HG02610 (cell line): ENCODE measurements around the gene NDUFA11.
A peak's percentile ranks its signal among the peaks of the same experiment; 100 is the strongest.

Experiments used
- ATAC-seq: cut with Tn5 transposase; IDR thresholded peaks from one replicate; pipeline ENCODE4 v1.9.1; 2021; ENCODE audit warnings: mild to moderate bottlenecking, moderate library complexity; ENCODE audit not compliant: unreplicated experiment

Gene NDUFA11

DNA sequence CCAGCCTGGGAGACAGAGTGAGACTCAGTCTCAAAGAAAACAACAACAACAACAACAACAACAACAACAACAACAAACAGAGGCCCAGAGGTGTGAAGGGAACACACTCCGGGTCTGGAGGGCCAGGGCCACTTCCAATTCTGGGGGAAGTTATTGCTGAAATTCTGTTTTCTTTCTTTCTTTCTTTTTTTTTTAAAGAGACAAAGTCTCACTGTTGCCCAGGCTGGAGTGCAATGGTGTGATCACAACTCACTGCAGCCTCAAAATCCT, 7.0 kb upstream of the NDUFA11 start:
- no peak for ATAC-seq

DNA sequence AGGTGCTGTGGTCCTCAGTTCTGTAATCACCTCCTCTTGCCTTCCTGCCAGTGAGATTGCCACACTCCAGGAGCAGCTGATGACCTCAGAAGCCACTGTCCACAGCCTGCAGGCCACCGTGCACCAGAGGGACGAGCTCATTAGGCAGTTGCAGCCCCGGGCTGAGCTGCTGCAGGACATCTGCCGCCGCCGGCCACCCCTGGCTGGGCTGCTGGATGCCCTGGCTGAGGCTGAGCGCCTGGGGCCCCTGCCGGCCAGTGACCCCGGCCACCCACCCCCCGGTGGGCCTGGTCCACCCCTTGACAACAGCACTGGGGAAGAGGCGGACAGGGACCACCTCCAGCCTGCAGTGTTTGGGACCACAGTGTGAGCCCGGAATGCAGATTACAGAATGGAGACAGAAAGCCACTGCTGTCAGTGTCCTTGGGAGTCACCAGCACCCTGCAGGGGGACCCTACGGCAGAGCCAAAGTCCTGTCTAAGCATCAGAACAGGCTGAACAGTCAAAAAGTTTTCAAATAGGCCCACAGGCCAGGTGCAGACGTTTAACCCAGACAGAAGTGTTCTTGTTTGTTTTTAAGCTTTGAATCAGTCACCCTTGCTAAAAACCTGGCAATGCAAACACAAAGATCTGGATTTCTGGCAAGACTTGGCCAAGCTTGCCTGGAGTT, 5.3 kb upstream of the NDUFA11 start:
- ATAC-seq = no peak

DNA sequence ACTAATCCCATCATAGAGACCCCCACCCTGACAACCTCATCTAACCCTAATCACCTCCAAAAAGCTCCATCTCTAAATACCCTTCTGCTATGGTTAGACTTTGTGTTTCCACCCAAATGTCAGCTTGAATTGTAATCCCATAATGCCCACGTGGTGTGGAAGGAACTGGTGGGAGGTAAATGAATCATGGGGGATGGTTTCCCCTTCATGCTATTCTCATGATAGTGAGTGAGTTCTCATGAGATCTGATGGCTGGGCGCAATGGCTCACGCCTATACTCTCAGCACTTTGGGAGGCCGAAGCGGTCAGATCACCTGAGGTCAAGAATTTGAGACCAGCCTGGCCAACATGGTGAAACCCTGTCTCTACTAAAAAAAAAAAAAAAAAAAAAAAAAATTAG, 3.7 kb upstream of the NDUFA11 start:
- ATAC-seq = no peak

DNA sequence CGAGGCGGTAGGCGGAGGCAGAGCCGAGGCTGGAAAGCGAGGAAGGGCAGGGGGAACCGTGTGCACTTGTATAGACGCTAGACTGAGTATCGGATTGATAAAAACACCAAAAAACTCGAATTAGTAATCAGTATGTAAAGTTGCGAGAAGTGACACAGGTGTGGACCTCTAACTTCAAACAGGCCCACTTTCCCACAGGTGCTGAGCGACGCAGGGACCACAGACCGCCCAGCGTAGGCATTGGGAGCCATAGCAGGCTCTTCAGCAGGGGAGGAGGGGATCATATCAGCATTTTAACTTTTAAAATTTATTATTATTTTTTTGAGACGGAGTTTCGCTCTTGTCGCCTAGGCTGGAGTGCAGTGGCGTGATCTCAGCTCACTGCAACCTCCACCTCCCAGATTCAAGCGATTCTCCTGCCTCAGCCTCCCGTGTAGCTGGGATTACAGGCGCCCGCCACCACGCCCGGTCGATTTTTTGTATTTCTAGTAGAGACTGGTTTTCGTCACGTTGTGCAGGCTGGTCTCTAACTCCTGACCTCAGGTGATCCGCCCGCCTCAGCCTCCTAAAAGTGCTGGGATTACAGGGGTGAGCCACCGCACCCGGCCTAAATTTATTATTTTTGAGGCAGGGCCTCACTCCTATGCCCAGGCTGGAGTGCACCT, 1.7 kb upstream of the NDUFA11 start:
- no peak for ATAC-seq

DNA sequence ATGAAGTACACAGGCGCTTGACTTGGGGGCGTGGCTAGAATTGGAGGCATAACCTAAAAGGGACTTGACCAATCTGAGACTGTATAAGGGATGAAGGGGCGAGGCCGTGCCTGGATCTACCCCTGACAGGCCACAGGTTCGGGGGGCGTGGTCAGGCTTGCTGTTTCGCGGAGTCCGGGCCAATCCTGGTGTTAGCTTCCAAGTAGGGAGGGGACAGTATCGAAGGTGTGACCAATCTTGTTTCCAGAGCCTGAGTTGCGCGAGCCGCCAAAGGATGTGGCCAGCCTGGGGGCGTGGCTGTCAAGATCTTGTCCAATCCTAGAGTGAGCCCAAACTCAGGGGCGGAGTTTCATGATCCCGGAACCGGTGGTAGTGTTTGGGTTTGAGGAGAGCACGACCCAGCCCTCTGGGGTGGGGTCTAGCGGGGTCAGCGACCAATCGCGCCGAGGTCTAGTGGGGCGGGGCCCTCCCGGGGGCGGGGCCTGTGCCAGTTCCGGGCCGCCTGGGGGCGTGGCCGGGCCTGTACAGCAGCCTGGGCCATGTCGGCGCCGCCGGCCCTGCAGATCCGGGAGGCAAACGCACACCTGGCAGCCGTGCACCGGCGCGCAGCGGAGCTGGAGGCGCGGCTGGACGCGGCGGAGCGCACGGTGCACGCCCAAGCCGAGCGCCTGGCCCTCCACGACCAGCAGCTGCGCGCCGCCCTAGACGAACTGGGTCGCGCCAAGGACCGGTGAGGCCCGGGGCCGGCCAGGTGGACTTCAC, 943 bp upstream of the NDUFA11 start, which contains the start of gene VMAC:
TSS of gene VMAC (plus strand) at position 521 of the 762 bp plus-strand sequence. CDS start at position 540, 19 bp downstream.
- ATAC-seq = peak; percentile 84

DNA sequence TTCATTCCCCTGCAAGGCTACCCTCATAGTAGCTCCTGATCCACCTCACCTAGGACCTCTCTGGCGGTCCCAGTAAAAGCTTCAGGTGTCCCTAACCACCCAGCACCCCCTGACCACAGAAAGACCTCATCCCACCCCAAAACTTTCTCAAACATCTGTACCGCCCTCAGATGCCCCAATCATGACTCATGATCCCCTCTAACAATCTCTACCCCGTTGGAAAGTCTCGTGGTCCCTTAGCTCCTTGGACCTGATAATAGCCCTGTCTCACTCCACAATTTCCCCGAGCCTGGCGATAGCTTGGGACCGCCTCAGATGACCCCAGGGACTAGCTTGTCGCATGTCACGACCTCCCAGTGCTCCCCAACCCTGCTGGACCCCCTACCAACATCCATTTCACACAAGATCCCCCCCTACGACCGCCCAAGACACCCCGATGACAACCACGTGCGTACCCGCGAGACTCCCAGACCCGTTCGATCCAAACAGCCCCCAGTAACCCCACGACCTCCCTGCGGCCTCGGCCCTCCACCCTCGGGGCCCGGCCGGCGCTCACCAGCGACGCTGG, 450 bp downstream of the NDUFA11 start:
- no peak for ATAC-seq

DNA sequence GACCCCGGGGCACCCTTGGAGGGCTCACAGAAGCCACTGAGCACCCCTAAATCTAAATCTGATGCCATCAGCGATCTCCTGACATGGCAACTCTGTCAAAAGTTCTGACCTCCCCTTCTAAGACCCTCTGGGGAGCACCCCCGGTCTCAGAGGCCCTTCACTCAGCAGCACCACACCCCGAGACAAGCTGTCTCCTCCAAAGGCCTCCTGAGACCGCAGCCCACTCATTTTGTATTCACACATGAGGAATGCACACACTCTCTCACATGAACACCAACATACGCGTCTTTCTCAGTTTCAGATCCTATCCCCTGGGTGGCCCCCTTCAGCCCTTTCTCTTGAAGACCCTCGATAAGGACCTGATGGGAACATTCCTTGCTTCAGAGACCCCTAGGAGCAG, 2.6 kb downstream of the NDUFA11 start:
- ATAC-seq = no peak

DNA sequence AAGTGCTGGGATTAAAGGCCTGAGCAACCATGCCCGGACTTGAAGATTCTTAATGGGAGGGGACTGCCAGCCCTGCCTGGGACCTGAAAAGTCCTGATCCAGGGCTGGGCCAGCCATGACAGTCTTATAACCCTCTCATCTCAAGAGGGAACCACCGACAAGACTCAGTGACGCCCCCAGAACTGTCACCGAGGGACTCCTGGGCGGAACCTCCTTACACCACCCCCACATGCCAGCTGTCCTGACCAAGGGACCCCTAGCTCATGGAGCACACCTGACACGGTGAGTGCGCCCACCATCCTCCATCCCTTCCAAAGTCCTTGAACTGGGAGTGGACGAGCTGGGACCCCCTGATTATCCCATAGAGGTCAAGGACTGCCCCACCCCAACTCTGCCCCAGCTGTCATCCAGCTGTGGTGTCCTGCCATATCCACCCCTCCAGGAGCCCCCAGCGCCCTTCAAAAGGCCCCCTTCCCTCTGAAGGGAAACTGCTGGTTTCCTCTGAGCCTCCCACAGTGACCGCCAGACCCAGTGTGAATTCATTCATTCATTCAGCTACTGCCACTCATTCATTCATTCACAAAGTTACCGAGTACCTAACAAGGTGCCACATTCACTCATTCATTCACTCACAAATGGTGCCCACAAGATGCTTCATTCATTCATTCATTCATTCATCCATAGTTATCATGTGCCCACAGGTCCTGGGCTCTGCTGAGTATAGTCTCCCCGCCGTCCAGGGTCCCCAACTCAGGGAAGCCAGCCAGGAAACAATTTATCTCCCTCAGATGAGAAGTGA, 3.7 kb downstream of the NDUFA11 start:
- ATAC-seq = no peak

DNA sequence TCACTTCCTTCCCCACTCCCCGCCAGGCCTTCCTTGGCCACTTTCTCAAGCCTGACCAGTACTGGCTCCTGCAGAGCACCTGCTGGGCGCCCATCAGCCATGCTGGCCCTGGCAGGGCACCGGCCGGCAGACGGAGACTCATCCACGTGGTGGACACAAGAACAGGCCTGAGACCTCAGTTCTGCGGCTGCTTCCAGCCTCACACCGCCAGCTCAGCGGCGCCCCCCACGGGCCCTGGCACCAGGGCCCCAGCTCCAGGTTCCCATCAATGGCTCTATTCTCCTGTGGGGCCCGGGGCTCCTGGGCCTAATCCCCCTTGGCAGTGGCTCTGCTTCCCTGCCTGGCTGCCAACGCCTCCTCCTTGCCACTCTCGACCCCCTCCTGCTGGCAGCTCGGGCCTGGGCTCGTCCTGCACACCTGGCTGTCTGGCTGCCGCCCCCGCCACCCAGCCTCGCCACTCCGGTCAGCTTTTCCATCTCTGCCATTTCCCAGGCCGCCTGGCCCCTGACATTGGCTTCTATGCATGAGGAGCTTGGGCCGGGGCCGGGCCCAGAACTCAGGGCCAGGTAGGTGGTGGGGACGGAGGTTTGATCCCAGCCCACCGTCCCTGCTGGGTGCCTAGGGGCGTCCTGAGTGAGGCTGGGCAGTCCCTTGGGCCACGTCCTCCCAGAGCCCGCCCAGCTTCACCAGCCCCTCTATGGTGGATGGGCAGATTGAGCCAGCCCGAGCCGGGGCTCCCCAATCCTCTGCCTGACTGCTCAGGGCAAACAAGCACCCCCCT, 6.2 kb downstream of the NDUFA11 start:
- no peak for ATAC-seq

DNA sequence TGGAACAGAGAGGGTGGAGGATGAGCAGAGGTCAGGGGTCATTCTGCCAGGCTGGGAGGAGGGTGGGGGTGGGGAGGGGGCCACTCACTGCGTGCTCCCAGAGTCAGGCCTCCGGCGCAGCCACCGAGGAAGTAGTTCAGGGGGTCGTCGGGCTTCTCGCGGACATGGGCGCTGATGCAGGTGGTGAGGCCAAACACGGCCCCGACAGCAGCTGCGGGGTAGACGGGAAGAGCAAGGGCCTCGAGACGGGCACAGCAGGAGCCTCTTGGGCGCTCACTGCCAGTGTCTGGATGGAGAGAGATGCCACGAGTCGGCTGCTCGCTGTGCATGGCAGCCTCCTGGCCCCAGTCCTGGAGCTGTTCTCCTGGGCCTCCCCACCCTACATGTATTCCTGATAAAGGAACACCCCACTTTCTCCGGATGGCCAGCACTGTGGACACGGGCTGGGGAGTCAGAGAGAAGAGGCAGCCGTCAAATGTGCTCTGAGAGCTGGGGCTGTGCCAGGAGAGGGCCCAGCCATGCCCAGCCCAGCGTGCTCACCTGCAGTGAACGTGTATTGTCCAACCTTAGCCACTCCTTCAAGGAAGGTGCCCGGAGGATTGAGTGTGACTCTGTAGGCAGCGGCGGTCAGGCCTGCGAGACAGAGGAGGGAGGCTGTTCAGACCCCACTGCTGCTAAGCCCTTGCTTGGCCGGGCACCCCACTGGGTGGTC, 7.1 kb downstream of the NDUFA11 start:
- ATAC-seq = no peak

DNA sequence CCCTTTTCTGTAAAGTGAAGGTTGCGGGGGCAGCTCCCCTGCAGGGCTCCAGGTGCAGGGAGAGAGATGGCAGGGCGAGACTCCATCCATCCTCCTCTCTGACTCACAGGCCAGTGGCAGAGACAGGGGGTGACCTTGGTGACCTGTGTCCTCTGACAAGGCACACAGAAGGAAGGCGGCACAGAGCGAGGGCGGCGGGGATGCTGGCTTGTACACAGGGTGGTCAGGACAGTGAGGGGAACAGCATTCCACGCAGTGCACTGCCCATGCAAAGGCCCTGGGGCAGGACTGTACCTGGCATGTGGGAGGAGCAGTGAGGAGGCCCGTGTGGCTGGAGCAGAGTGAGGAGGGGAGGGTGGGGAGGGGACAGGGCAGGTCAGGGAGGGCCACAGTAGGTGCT, 7.7 kb downstream of the NDUFA11 start:
- ATAC-seq = no peak

DNA sequence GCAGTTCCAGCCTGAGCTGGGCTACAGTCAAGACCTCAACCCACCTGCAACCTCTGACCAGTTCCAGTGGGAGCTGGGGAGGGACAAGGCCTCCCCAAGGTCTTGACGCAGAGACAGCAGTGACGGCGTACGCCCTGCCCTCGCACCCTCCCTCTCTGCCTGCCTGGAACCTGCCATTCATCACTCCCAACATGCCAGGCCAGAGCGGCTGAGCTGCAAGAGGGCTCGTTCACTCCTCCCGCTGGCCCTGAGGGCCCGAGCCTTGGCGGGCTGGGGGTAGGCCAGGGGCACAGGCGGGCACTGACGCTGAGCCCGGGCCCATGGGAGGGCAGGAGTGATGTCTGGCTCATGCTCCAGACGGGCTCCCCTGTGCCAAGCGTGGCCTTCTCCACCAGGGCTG, 8.2 kb downstream of the NDUFA11 start:
- no peak for ATAC-seq

DNA sequence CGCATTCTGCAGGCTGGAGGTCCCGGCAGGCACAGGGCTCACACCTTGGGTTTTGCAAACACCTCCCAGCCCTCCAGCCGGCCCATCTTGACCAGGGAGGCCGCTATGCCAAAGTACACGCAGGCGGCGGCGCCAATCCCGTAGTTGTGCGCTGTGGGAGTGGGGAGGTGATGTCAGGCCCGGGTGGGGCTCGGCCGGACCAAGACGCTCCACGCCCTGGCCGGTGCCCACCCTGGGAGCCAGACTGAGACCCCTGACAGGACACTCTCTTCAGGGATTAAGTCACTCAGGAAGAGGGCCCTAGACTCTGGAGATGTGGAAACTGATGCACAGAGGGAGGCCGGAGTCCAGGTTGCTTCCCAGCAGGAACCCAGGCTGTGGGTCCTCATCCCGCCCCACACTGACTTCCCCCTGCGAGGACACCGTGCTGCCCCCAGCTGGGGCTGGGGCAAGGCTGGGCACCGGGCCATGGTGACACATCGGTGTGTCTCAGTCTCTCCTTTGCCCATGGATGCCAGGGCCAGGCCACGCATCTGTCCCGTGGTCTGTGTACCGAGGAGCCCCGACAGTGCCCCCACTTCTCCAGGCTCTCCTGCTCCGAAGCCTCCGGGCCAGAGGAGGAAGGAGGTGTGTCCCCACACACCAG, 8.8 kb downstream of the NDUFA11 start:
- no peak for ATAC-seq

DNA sequence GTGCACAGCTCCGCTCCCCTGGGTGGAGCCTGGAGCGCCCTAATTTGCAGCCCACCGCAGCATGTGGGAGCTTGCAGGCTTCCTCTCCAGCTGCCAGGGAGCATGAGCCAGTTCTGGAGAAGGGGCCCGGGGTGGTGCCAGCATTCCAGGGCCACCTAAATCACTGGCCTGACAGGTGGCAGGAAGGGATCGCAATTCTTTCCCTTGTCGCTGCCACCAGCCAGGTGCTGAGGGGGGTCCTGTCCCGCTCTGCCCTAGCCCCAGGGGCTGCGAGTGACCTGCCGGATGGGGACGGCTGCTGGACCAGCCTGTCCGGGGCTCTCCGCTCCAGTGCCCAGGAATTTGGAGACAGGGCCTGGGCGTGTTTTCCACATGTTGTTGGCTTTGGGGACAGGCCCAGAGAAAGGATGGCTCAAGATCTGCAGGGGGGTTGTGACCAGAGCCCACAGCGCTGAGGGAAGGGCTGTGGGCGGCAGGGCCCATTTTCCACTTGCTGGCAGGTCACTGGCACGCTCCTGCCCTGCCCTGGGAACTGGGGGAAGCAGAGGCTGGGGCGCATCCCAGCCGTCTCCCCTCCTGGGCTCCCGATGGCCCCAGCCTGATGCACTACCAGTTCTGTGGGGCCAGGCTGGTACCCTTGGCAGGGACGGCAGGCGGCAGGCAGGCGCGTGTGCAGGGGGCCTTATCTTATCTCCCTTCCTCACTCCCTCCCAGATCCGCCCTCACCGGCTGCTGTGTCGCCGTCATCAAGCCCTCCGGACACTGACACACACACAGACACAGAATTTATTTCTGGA, 9.5 kb downstream of the NDUFA11 start:
- ATAC-seq = no peak

DNA sequence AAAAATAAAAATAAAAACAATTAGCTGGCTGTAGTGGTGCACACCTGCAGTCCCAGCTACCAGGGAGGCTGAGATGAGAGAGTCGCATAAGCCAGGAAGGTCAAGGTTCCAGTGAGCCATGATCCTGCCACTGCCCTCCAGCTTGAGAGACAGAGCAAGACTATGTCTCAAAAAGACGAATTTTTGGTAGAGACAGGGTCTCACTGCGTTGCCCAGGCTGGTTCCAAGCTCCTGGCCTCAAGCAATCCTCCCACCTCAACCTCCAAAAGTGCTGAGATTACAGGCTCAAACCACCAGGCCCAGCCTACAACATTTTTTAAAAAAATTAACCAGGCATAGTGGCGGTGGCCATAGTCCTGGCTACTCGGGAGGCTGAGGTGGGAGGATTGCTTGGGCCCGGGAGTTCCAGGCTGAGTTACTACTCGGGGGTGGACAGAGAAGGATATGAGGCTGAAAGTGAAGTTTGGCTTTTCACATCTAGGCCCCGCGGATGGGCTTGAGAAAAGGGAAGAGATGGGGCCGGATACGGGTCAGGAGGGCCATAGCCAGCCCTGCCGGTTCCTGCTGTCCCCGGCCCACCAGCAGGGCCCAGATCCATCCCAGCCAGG, 10.2 kb downstream of the NDUFA11 start:
- ATAC-seq = no peak

DNA sequence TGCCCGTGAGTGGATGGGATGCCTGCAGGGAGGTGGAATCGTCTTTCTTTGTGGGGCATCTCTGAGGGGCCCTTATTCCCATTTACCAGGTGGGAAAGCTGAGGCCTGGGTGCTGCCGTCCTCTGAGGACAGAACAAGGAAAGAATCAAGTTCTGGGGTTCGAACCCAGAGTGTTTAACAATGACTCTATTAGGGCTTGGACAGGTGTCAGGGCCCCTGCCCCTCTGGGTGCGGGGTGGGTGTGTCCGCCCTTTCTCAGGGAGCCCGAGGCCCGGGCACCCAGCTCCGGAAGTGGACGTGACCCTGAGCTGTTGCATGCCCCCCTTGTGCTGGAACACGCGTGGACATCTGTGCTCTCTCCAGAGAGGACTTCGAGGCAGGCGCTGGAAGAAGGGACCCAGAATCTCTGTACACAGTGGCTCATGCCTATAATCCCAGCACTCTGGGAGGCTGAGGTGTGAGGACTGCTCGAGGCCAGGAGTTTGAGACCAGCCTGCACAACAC, 10.8 kb downstream of the NDUFA11 start:
- ATAC-seq = no peak

DNA sequence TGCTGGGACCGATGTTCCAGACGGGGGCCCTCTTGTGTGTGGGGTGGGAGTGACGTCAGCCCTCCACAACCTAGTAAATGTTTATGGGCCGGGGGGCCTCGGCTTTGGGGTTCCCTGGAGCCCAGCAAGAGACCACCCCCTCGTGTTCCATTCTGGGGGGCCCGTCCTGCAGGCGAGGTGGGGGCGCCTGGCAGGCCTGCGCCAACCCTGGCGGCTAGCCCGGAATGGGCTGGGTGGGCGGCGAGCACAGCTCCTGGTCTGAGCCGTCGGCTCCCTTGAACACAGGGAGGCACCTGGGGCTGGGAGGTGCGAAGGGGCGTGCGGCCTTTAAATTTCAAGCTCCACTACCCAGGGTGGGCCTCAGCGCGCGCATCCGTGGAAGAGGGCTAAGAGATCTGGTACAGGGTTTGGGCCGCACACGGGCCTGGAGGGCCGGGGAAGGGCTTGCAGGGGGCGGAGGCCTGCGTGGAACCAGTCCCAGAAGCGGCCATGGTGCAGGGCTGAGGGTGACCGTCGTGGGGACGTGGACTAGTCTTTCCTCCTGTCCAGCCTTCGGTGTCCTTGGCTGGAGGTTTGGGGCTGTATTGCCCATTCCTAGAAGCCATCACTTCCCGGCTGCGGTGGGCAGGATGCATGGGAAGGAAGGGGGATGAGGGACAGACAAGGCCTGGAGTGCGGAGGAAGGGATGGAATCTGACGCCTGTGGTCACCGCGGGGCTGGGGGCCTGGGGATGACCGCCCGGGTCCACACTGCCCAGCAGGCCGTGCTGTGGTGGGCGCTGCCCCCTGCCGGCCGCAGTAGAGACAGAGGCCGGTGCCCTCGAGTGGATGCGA, 11.4 kb downstream of the NDUFA11 start:
- ATAC-seq = no peak
